Stimulated activated memory B cell treated with anti-CD40 and anti-IgM and Interleukin-4, amounts not matched to agents 10 μg/mL and 1 μg/mL and 100 μg/mL, for 72 hours (primary cell): Measurements from ENCODE around the gene ST6GALNAC2.
"Not testable (repeated sequence)": the region's sequence is repeated elsewhere in the genome, so short reads cannot be mapped to it uniquely, and the experiment has no call there.

Source experiments
- ATAC-seq: fragments of 150-1000 bp; cut with Tn5 transposase; 2 replicates; pipeline ENCODE4 v1.10.0; 2021
- H3K27ac Mint-ChIP-seq: one replicate; pipeline ENCODE4 v1.8.0; 2022; ENCODE audit warnings: mild to moderate bottlenecking, mixed read lengths
- H3K27me3 Mint-ChIP-seq: one replicate; pipeline ENCODE4 v1.8.0; 2022; ENCODE audit warnings: mixed read lengths
- H3K36me3 Mint-ChIP-seq: one replicate; pipeline ENCODE4 v1.8.0; 2022; ENCODE audit warnings: mixed read lengths
- H3K4me1 Mint-ChIP-seq: one replicate; pipeline ENCODE4 v1.8.0; 2022; ENCODE audit warnings: mixed read lengths
- H3K4me3 Mint-ChIP-seq: one replicate; pipeline ENCODE4 v1.8.0; 2022; ENCODE audit warnings: mild to moderate bottlenecking, moderate library complexity, mixed read lengths
- H3K9me3 Mint-ChIP-seq: one replicate; pipeline ENCODE4 v1.8.0; 2022; ENCODE audit warnings: mixed read lengths

ST6GALNAC2 gene

GRCh38 chr17:76527016-76527415 lies 58.6 kb downstream of the ST6GALNAC2 start:
- H3K9me3 Mint-ChIP-seq, H3K36me3 Mint-ChIP-seq, ATAC-seq: not testable (repeated sequence)
- Mint-ChIP-seq H3K27me3 (peaks cover 12% of the 10 kb centered on the region), H3K4me1 (peaks cover 71% of the 10 kb centered on the region), H3K27ac (peak overlapping the region; percentile 98), H3K4me3 (peak overlapping the region; percentile 68)

GRCh38 chr17:76525513-76525833 lies 60.2 kb downstream of the ST6GALNAC2 start:
- H3K9me3 Mint-ChIP-seq, H3K36me3 Mint-ChIP-seq, ATAC-seq, H3K4me3 Mint-ChIP-seq: not testable (repeated sequence)
- H3K27me3 Mint-ChIP-seq = peaks cover 27% of the 10 kb centered on the region
- peaks cover 62% of the 10 kb centered on the region for H3K4me1 Mint-ChIP-seq
- peak overlapping the region; percentile 69 for H3K27ac Mint-ChIP-seq

DNA sequence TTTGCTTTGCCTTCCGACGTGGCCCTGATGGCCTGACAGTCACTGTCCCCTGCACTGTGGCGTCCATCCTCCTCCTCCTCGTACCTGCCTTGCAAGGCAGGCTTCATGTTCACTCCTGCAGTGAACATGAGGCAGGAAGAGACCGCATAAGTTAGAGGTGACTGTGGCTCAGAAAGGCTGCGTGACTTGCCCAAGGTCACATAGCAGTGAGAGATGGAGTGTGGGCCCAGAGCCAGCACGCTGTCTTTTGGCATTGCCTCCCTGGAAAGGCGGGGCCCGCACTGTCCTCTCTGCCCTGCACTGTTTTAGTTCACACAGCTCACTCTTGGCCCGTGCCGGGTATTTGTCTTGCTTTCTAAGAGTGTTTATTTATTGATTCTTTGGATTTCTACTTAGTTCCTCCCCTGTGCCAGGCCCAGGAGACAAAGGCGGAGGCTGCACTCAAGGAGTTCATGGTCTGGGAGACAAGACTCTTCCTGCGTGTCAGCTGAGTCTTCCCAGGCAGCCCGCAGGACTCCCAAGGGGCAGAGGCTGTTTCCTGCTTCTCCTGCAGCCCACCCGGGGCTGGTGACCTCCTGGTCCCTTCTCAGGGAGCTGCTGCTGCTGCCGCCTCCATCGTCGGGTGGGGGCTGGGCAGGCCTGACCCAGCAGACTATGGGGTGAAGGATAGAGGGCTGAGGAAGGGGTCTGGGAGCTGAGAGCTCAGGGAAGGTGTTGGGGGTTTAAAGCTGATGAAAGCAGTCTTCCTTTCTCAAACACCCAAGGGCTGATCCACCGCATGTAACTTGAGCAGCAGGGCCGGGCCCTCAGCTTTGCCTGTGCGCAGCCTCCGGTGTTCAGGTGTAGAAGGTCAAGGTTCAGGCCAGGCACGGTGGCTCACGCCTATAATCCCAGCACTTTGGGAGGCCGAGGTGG lies 60.8 kb downstream of the ST6GALNAC2 start:
- Mint-ChIP-seq H3K4me3 (no peak overlapping the region), H3K36me3 (no peaks in the 10 kb centered on the region), H3K9me3 (no peaks in the 10 kb centered on the region), H3K27me3 (peaks cover 34% of the 10 kb centered on the region), H3K4me1 (peaks cover 56% of the 10 kb centered on the region), H3K27ac (peak overlapping the region; percentile 69)
- ATAC-seq = no peak

- no peak overlapping the region for H3K4me3 Mint-ChIP-seq
- no peaks in the 10 kb centered on the region for H3K36me3 Mint-ChIP-seq
- peak; percentile 67 for ATAC-seq
- peak overlapping the region; percentile 74 for H3K27ac Mint-ChIP-seq
- peaks cover 41% of the 10 kb centered on the region for H3K4me1 Mint-ChIP-seq
- H3K27me3 Mint-ChIP-seq = peaks cover 43% of the 10 kb centered on the region
- no peaks in the 10 kb centered on the region for H3K9me3 Mint-ChIP-seq
Measured at GRCh38 chr17:76523084-76524037, 62.3 kb downstream of the ST6GALNAC2 start.

DNA sequence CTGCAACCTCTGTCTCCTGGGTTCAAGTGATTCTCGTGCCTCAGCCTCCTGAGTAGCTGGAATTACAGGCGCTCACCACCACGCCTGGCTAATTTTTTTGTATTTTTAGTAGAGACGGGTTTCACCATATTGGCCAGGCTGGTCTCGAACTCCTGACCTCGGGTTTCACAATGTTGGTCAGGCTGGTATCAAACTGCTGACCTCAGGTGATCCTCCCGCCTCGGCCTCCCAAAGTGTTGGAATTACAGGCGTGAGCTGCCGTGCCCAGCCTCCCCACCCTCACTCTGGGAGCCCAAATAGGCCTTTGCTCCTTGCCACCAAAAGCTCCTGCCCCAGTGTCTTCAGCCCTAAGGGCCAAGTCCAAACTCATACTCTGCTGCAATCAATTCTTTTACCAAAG lies 64.0 kb downstream of the ST6GALNAC2 start:
- ATAC-seq, H3K9me3 Mint-ChIP-seq, H3K36me3 Mint-ChIP-seq, H3K27ac Mint-ChIP-seq, H3K4me3 Mint-ChIP-seq: not testable (repeated sequence)
- peaks cover 43% of the 10 kb centered on the region for H3K27me3 Mint-ChIP-seq
- peaks cover 27% of the 10 kb centered on the region for H3K4me1 Mint-ChIP-seq

GRCh38 chr17:76521262-76521661 lies 64.4 kb downstream of the ST6GALNAC2 start:
- no peak for ATAC-seq
- Mint-ChIP-seq H3K4me3 (no peak overlapping the region), H3K36me3 (no peaks in the 10 kb centered on the region), H3K4me1 (peaks cover 30% of the 10 kb centered on the region), H3K27ac (peak overlapping the region; percentile 86), H3K9me3 (no peaks in the 10 kb centered on the region), H3K27me3 (peaks cover 43% of the 10 kb centered on the region)

DNA sequence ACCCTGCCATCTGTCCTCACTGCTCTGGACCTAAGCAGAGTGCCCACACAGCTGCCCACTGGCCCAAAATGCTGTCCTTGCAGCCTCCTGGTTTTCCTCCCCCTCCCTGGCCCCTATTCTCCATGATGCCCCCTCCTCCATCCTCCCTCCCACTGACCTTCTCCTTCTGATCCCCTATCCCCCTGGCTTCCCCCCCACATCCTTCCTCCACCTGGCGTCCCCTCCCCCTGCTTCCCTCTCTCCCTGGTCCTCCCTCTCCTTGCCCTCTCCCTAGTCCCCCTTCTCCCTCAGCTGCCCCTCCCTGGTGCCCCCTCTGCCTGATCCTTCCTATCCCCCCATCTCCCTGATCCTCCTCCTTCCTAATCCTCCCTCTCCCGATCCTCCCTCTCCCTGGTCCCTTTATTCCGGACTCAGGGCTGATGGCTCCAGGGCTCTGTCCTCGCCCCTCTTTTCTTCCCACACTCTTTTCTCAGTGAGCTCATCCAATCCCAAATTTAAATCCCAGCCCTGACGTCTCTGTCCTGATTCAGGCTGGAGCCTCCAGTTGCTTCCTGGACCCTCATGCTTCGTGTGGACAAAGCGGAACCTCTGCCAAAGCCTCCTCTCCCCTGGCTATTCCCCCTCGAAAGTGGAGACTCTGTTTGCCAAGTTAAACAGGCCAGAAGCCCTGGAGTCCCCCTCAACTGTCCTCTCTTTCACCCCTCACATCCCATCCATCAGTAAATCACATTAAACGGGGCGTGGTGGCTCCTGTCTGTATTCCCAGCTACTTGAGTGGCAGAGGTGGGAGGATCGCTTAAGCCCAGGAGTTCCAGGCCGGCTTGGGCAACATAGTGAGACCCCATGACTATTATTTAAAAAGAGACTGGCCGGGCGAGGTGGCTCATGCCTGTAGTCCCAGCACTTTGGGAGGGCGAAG lies 66.4 kb downstream of the ST6GALNAC2 start:
- Mint-ChIP-seq H3K27ac (peak overlapping the region; percentile 86), H3K9me3 (no peaks in the 10 kb centered on the region), H3K4me3 (no peak overlapping the region), H3K27me3 (peaks cover 43% of the 10 kb centered on the region), H3K4me1 (peaks cover 36% of the 10 kb centered on the region), H3K36me3 (no peaks in the 10 kb centered on the region)
- ATAC-seq = no peak

DNA sequence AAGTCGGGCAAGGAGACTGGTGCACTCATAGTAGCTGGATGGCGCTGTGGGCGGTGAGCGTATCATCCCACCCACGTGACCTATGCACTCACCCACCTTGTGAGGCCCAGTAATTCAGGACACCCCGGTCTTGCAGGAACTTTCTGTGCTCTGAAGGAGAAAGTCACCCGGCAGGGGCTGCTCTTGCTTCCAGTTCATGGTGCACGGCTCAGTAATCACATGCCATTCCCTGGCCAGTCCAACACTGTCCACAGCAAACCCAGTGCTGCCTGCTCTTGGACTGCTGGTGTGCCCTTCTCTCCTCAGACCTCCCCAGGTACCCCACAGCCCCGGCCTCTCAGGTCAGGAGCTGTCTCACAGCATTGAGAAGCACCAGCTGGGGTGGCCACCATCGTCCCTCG lies 68.0 kb downstream of the ST6GALNAC2 start:
- Mint-ChIP-seq H3K4me1 (peaks cover 19% of the 10 kb centered on the region), H3K4me3 (no peak overlapping the region), H3K27me3 (peaks cover 35% of the 10 kb centered on the region), H3K9me3 (no peaks in the 10 kb centered on the region), H3K36me3 (no peaks in the 10 kb centered on the region), H3K27ac (peak overlapping the region; percentile 38)
- ATAC-seq = no peak
